Stimulated activated CD8-positive, alpha-beta memory T cell treated with anti-CD3 and anti-CD28 coated beads, Interleukin-7, amount 100 ng/mL, for 4 hours (primary cell): ENCODE results near the gene MGST2.
"Not testable (repeated sequence)": the region's sequence is repeated elsewhere in the genome, so short reads cannot be mapped to it uniquely, and the experiment has no call there.

ENCODE experiments used
- DNase-seq, 2 donors: peaks; one replicate each; pipeline ENCODE4 v3.0.0-alpha.2; 2020; ENCODE audit warnings: low read depth in 2 of 2

MGST2 gene

GRCh38 chr4:139665690-139666529 lies at the start of gene MGST2:
Gene MGST2 (plus strand): TSS chr4:139665819. CDS start chr4:139666020, 201 bp downstream.
- DNase-seq = peak in 1 of 2 donors; percentile 9

- DNase-seq = no peak
These were observed 47.7 kb upstream of the MGST2 start for GRCh38 chr4:139617702-139618490.

GRCh38 chr4:139619644-139620043 lies 46.0 kb upstream of the MGST2 start:
- DNase-seq = no peak

- no peak for DNase-seq
These were observed 42.7 kb upstream of the MGST2 start for GRCh38 chr4:139622901-139623381.

- DNase-seq = no peak
These were observed 41.1 kb upstream of the MGST2 start for GRCh38 chr4:139624441-139625092.

GRCh38 chr4:139625093-139625455 lies 40.5 kb upstream of the MGST2 start:
- no peak for DNase-seq

- no peak for DNase-seq
These were observed 40.1 kb upstream of the MGST2 start for GRCh38 chr4:139625482-139625881.

- DNase-seq = no peak
These were observed 37.2 kb upstream of the MGST2 start for GRCh38 chr4:139628184-139629012.

GRCh38 chr4:139629436-139630125 lies 36.0 kb upstream of the MGST2 start:
- DNase-seq = no peak

- DNase-seq = no peak
These were observed 35.5 kb upstream of the MGST2 start for GRCh38 chr4:139630126-139630495.

GRCh38 chr4:139630991-139631390 lies 34.6 kb upstream of the MGST2 start:
- no peak for DNase-seq

- DNase-seq = no peak
These were observed 33.8 kb upstream of the MGST2 start for GRCh38 chr4:139631791-139632190.

- not testable (repeated sequence) for DNase-seq
These were observed 32.9 kb upstream of the MGST2 start for GRCh38 chr4:139632739-139633138.

- no peak for DNase-seq
These were observed 32.4 kb upstream of the MGST2 start for GRCh38 chr4:139633195-139633594.

GRCh38 chr4:139633661-139634060 lies 32.0 kb upstream of the MGST2 start:
- DNase-seq = no peak

- DNase-seq = no peak
These were observed 29.7 kb upstream of the MGST2 start for GRCh38 chr4:139635966-139636365.

GRCh38 chr4:139638306-139638705 lies 27.3 kb upstream of the MGST2 start:
- DNase-seq = not testable (repeated sequence)

GRCh38 chr4:139639654-139640053 lies 26.0 kb upstream of the MGST2 start:
- DNase-seq = no peak

- no peak for DNase-seq
These were observed 24.4 kb upstream of the MGST2 start for GRCh38 chr4:139641218-139641617.

GRCh38 chr4:139642364-139642763 lies 23.3 kb upstream of the MGST2 start:
- DNase-seq = no peak
